WTC11 (cell line): Measurements from ENCODE around the gene NDRG3. TPM values are rescaled to one million over a fixed set of nuclear protein-coding genes. Genes with fewer than 3 reads are reported as not detected.

Experiments
- ATAC-seq: fragments of 200-7000 bp; cut with Tn5 transposase; 2 replicates; pipeline ENCODE4 v1.10.0; 2021; ENCODE audit warnings: mild to moderate bottlenecking, moderate library complexity
- CTCF ChIA-PET: fragments of 300-600 bp; sonication (Branson Sonifier 250); formaldehyde crosslinking; loops from one replicate; lab custom pipeline; 2021; ENCODE audit warnings: antibody characterized with exemption; lab: Charles Lee
- POLR2A ChIA-PET: fragments of 350-600 bp; sonication (Branson Sonifier 250); formaldehyde crosslinking; loops from one replicate; lab custom pipeline; 2021; ENCODE audit warnings: antibody characterized with exemption; lab: Charles Lee
- DNase-seq: peaks from one replicate; pipeline ENCODE4 v3.0.0; 2021; ENCODE audit warnings: low spot score
- H3K27ac Mint-ChIP-seq: 2 replicates; pipeline ENCODE4 v1.8.0; 2021; ENCODE audit warnings: mixed read lengths
- H3K27me3 Mint-ChIP-seq: 2 replicates; pipeline ENCODE4 v1.8.0; 2021; ENCODE audit warnings: low read depth, mild to moderate bottlenecking, moderate library complexity, mixed read lengths
- H3K36me3 Mint-ChIP-seq: 2 replicates; pipeline ENCODE4 v1.8.0; 2021; ENCODE audit warnings: mixed read lengths
- H3K4me1 Mint-ChIP-seq: 2 replicates; pipeline ENCODE4 v1.8.0; 2022; ENCODE audit warnings: mixed read lengths
- H3K4me3 Mint-ChIP-seq: 2 replicates; pipeline ENCODE4 v1.8.0; 2021; ENCODE audit warnings: mild to moderate bottlenecking, moderate library complexity, mixed read lengths
- H3K9me3 Mint-ChIP-seq: 2 replicates; pipeline ENCODE4 v1.8.0; 2021; ENCODE audit warnings: mixed read lengths
- ATF6 ChIP-seq: sonication (generic); formaldehyde crosslinking; IDR thresholded peaks from 2 replicates; pipeline ENCODE4 v1.8.1; 2023; ENCODE audit warnings: mild to moderate bottlenecking, missing genetic modification reagents
- CREM ChIP-seq: sonication (generic); formaldehyde crosslinking; IDR thresholded peaks from 2 replicates; pipeline ENCODE4 v1.8.1; 2022; ENCODE audit warnings: mild to moderate bottlenecking, missing genetic modification reagents, moderate library complexity
- E2F5 ChIP-seq: sonication (generic); formaldehyde crosslinking; IDR thresholded peaks from 2 replicates; pipeline ENCODE4 v1.8.1; 2022; ENCODE audit warnings: mild to moderate bottlenecking, moderate library complexity, missing genetic modification reagents
- ELF4 ChIP-seq: sonication (generic); formaldehyde crosslinking; IDR thresholded peaks from 2 replicates; pipeline ENCODE4 v1.8.1; 2022; ENCODE audit warnings: low read depth, mild to moderate bottlenecking, moderate library complexity, missing genetic modification reagents
- EMX1 ChIP-seq: fragments of 250-450 bp; sonication (Bioruptor Pico); IDR thresholded peaks from 2 replicates; pipeline ENCODE4 v1.8.0; 2021; ENCODE audit warnings: mild to moderate bottlenecking
- ERG ChIP-seq: fragments of 250-450 bp; sonication (Bioruptor Pico); IDR thresholded peaks from 2 replicates; pipeline ENCODE4 v1.8.0; 2021; ENCODE audit warnings: mild to moderate bottlenecking
- ESRRA ChIP-seq: sonication (generic); formaldehyde crosslinking; IDR thresholded peaks from 2 replicates; pipeline ENCODE4 v1.8.1; 2022; ENCODE audit warnings: mild to moderate bottlenecking, missing genetic modification reagents, borderline replicate concordance
- FOXP4 ChIP-seq: sonication (generic); formaldehyde crosslinking; IDR thresholded peaks from 2 replicates; pipeline ENCODE4 v1.8.0; 2022; ENCODE audit warnings: mild to moderate bottlenecking, missing genetic modification reagents
- GABPB1 ChIP-seq: sonication (generic); formaldehyde crosslinking; IDR thresholded peaks from 2 replicates; pipeline ENCODE4 v1.8.1; 2023; ENCODE audit warnings: mild to moderate bottlenecking, missing genetic modification reagents
- GTF2I ChIP-seq: fragments of 250-450 bp; sonication (Bioruptor Pico); conservative IDR thresholded peaks from 2 replicates; pipeline ENCODE4 v1.4.0; 2021; ENCODE audit warnings: mild to moderate bottlenecking
- IRF2 ChIP-seq: sonication (generic); formaldehyde crosslinking; IDR thresholded peaks from 2 replicates; pipeline ENCODE4 v1.8.0; 2022; ENCODE audit warnings: low read depth, missing genetic modification reagents, borderline replicate concordance
- MXD4 ChIP-seq: fragments of 250-450 bp; sonication (Bioruptor Pico); IDR thresholded peaks from 2 replicates; pipeline ENCODE4 v1.8.0; 2021; ENCODE audit warnings: mild to moderate bottlenecking, moderate library complexity, borderline replicate concordance
- NR2C2 ChIP-seq: sonication (generic); formaldehyde crosslinking; IDR thresholded peaks from 2 replicates; pipeline ENCODE4 v1.8.0; 2022; ENCODE audit warnings: mild to moderate bottlenecking, missing genetic modification reagents
- OVOL2 ChIP-seq: fragments of 250-450 bp; sonication (Bioruptor Pico); IDR thresholded peaks from 2 replicates; pipeline ENCODE4 v1.9.0; 2021; ENCODE audit warnings: mild to moderate bottlenecking, borderline replicate concordance
- RELA ChIP-seq: sonication (generic); formaldehyde crosslinking; IDR thresholded peaks from 2 replicates; pipeline ENCODE4 v1.8.1; 2022; ENCODE audit warnings: missing genetic modification reagents, mild to moderate bottlenecking, borderline replicate concordance
- SMAD4 ChIP-seq: sonication (generic); formaldehyde crosslinking; IDR thresholded peaks from 2 replicates; pipeline ENCODE4 v1.8.0; 2022; ENCODE audit warnings: mild to moderate bottlenecking, missing genetic modification reagents
- ZMAT4 ChIP-seq: fragments of 250-450 bp; sonication (Bioruptor Pico); IDR thresholded peaks from 2 replicates; pipeline ENCODE4 v1.9.0; 2021; ENCODE audit warnings: mild to moderate bottlenecking
- ZNF232 ChIP-seq: sonication (generic); formaldehyde crosslinking; IDR thresholded peaks from 2 replicates; pipeline ENCODE4 v1.8.0; 2022; ENCODE audit warnings: mild to moderate bottlenecking, missing genetic modification reagents
- total RNA-seq: library from RNA; stranded (reverse); gene quantifications from 3 replicates; pipeline ENCODE4 v1.2.3, GENCODE V29; 2021
- TF ChIP-seq, protein P1 (sequence below): fragments of 250-450 bp; sonication (Bioruptor Pico); conservative IDR thresholded peaks from 2 replicates; pipeline ENCODE4 v1.9.0; 2021; ENCODE audit warnings: mild to moderate bottlenecking

The NDRG3 gene
- total RNA-seq, 1 experiment from 2014 or later, result 27.0 TPM

GRCh38 chr20:36633285-36633772 lies 112.6 kb downstream of the NDRG3 start (continued):
- TF ChIP-seq ZMAT4 (CRISPR knock-in tag), result no peak
- TF ChIP-seq ERG (CRISPR knock-in tag), result no peak
- no peak for TF ChIP-seq FOXP4 (CRISPR knock-in tag)

DNA sequence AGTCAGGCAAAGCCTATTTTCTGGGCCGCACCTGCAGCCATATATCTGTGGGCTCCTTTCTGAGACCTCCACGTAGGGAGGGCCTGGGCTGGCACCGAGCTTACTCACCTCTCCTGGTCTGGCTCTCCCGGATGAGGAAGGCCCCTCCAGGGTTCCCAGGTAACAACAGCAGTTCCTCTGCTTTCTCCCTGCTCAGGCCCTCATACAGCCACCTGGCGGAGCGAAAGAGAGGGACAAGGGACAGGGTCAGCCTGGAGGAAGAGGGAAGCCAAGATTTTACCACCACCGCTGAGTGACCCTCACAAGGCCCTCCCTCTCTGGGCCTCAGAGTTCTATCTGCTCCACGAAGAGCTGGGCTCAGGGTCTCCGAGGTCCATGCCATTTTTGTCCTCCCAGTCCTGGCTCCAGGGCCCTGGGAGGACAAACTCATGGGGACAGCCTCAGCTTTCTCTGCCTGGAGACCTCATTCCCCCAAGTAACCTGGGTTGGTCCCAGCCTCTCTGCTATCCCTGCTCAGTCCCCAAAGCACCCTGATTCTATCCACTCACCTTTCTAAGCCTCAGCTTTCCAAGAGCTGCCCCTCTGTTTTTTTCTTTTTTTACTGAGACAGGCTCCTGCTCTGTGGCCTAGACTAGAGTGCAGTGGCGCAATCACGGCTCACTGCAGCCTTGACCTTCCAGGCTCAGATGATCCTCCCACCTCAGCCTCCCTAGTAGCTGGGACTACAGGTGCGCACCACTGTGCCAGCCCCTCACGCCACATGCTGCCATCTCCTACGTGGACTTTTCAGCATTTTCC lies 113.2 kb downstream of the NDRG3 start:
- Mint-ChIP-seq H3K4me1 (0 out of 2 replicates have a peak, but pooled peaks cover 3% of the 10 kb centered on the region), H3K27me3 (no peaks in the 10 kb centered on the region; the same call in 1 of the 2 replicates), H3K9me3 (no peaks in the 10 kb centered on the region), H3K27ac (no peak overlapping the region)
- peak; percentile 70 for DNase-seq
- TF ChIP-seq ESRRA (CRISPR knock-in tag), result no peak
- TF ChIP-seq E2F5 (CRISPR knock-in tag), result no peak
- no peak for TF ChIP-seq CREM (CRISPR knock-in tag)
- TF ChIP-seq GABPB1 (CRISPR knock-in tag), result 0 out of 2 replicates have a peak, but pooled peaks have one; percentile 8
- no peak for TF ChIP-seq EMX1 (CRISPR knock-in tag)
- TF ChIP-seq RELA (CRISPR knock-in tag), result no peak
- TF ChIP-seq ELF4 (CRISPR knock-in tag), result no peak
- TF ChIP-seq, all 79 proteins: peak for 1
- no peak overlapping the region for H3K4me3 Mint-ChIP-seq
- no peaks in the 10 kb centered on the region for H3K36me3 Mint-ChIP-seq
- CTCF ChIA-PET, result interaction anchor here (0.6 to 2.2 kb wide), 14 partner anchors 8 to 233 kb away, joined by 3 to 18 read pairs (median 4); partner anchors contain the start of genes RAB5IF and SLA2
- ATAC-seq, result peak; percentile 95
- POLR2A ChIA-PET, result interaction anchor here (0.6 to 1.2 kb wide), 2 partner anchors 43 to 194 kb away, joined by 3 to 4 read pairs; no protein-coding TSS in a partner anchor

DNA sequence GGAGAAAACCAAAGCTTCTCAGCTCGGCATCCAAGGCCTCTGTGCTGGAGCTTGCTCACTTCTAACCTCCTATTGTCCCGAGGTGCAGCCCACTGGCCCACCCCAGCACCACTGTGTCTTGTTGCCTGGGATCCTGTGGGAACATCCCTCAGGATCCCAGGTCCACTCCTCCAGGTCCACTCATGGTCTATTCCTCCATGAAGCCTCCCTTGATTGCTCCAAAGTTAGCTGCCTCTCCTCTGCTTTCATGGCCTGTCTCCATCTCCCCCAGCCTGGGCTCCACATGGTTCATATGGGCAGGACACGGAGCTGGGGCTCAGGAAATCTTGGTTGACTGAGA lies 113.8 kb downstream of the NDRG3 start:
- H3K4me1 Mint-ChIP-seq, result 0 out of 2 replicates have a peak, but pooled peaks cover 3% of the 10 kb centered on the region
- H3K27ac Mint-ChIP-seq, result peak overlapping the region; percentile 10
- no peaks in the 10 kb centered on the region for H3K36me3 Mint-ChIP-seq
- no peak for DNase-seq
- TF ChIP-seq NR2C2 (CRISPR knock-in tag), result no peak
- no peak for TF ChIP-seq ATF6 (CRISPR knock-in tag)
- TF ChIP-seq MXD4 (CRISPR knock-in tag), result no peak
- no peak for TF ChIP-seq SMAD4 (CRISPR knock-in tag)
- TF ChIP-seq ZNF232 (CRISPR knock-in tag), result no peak
- TF ChIP-seq GTF2I (CRISPR knock-in tag), result no peak
- no peak for TF ChIP-seq ERG (CRISPR knock-in tag)
- no peak for TF ChIP-seq IRF2
- no peak for TF ChIP-seq OVOL2
- TF ChIP-seq, protein P1, sequence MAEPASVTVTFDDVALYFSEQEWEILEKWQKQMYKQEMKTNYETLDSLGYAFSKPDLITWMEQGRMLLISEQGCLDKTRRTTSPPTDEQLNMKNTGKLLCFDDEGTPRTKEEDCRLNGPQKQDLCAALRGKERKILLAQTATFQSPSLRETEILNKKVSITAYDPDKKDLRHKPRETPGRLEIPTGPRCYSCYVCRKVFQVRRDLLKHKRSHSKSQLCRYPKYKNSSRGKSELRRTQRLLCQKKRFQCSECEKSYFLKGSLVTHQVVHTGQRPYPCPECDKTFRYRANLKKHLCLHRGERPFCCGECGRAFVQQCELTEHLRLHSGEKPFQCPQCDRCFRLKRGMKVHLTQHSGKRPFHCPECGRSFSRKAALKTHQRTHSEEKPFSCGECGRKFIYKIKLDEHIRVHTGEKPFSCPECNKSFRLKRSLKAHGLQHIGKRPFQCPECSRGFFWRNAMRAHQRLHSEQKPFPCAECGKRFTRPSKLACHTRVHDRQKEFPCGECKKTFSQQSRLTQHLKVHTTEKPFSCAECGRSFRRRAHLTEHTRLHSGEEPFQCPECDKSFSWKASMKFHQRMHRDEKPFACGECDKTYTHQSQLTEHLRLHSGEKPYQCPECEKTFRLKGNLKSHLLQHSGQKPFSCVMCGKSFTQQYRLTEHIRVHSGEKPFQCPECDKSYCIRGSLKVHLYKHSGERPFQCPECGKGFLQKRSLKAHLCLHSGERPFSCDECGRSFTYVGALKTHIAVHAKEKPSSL (CRISPR knock-in tag), result no peak
- ChIA-PET CTCF (interaction anchor here (1.0 to 2.2 kb wide), 10 partner anchors 10 to 233 kb away, joined by 3 to 18 read pairs (median 6); partner anchors contain the start of genes RAB5IF and SLA2), POLR2A (no interaction called here)
- H3K4me3 Mint-ChIP-seq, result no peak overlapping the region
- ATAC-seq, result no peak
- H3K27me3 Mint-ChIP-seq, result no peaks in the 10 kb centered on the region; the same call in 1 of the 2 replicates
- no peaks in the 10 kb centered on the region for H3K9me3 Mint-ChIP-seq
